ENCODE results near the gene NTM.
"Not testable (repeated sequence)": the region's sequence is repeated elsewhere in the genome, so short reads cannot be mapped to it uniquely, and the experiment has no call there.

NTM gene

GRCh38 chr11:132301900-132302299 lies 931.5 kb downstream of the NTM start:
- DNase-seq, result no peak

- no peak for DNase-seq
Observed at GRCh38 chr11:132307309-132308020, 937.0 kb downstream of the NTM start.

GRCh38 chr11:132310390-132311375 lies 940.3 kb downstream of the NTM start:
- DNase-seq, result no peak

GRCh38 chr11:132311703-132312102 lies 941.3 kb downstream of the NTM start:
- no peak for DNase-seq

GRCh38 chr11:132312161-132312560 lies 941.7 kb downstream of the NTM start:
- no peak for DNase-seq

- no peak for DNase-seq
Observed at GRCh38 chr11:132312701-132313111, 942.3 kb downstream of the NTM start.

- DNase-seq, result no peak
Observed at GRCh38 chr11:132314911-132315455, 944.6 kb downstream of the NTM start.

GRCh38 chr11:132315696-132316095 lies 945.3 kb downstream of the NTM start:
- DNase-seq, result no peak

- no peak for DNase-seq
Observed at GRCh38 chr11:132318421-132319157, 948.2 kb downstream of the NTM start.

GRCh38 chr11:132319419-132319818 lies 949.0 kb downstream of the NTM start:
- DNase-seq, result not testable (repeated sequence)

- no peak for DNase-seq
Observed at GRCh38 chr11:132330515-132330914, 960.1 kb downstream of the NTM start.

- DNase-seq, result no peak
Observed at GRCh38 chr11:132332521-132332920, 962.1 kb downstream of the NTM start.

- no peak for DNase-seq
Observed at GRCh38 chr11:132334769-132335280, 964.4 kb downstream of the NTM start.

- DNase-seq, result no peak
Observed at GRCh38 chr11:132335311-132335710, 964.9 kb downstream of the NTM start.

GRCh38 chr11:132336781-132337535 lies 966.5 kb downstream of the NTM start:
- DNase-seq, result no peak

- DNase-seq, result no peak
Observed at GRCh38 chr11:132337819-132338416, 967.5 kb downstream of the NTM start.

GRCh38 chr11:132342408-132342807 lies 972.0 kb downstream of the NTM start:
- no peak for DNase-seq

- no peak for DNase-seq
Observed at GRCh38 chr11:132343445-132344175, 973.2 kb downstream of the NTM start.

- no peak for DNase-seq
Observed at GRCh38 chr11:132346558-132347148, 976.2 kb downstream of the NTM start.

Measured in CD4-positive, alpha-beta T cell treated with Interleukin-6 for 4 hours (primary cell).